Epithelial cell of esophagus (primary cell): ENCODE measurements around the gene NUMB.
A peak's percentile ranks its signal among the peaks of the same experiment; 100 is the strongest.

Source experiments
- DNase-seq: peaks from one replicate; pipeline ENCODE4 v3.0.0; 2010; ENCODE audit warnings: low read depth
- H3K4me3 ChIP-seq: 2 replicates; pipeline ENCODE4 v1.5.1; 2011; ENCODE audit warnings: mild to moderate bottlenecking, low read length, control low read depth
- CTCF ChIP-seq: IDR thresholded peaks from 2 replicates; pipeline ENCODE4 v1.5.1; 2011; ENCODE audit warnings: low read depth, mild to moderate bottlenecking, low read length, control low read depth, inconsistent platforms; ENCODE audit not compliant: insufficient read depth; ENCODE audit errors: missing control alignments

Gene NUMB

GRCh38 chr14:73492043-73492552 lies 33.8 kb upstream of the NUMB start:
- peak overlapping the region; percentile 65 for H3K4me3 ChIP-seq
- no peak for DNase-seq
- no peak for TF ChIP-seq CTCF

DNA sequence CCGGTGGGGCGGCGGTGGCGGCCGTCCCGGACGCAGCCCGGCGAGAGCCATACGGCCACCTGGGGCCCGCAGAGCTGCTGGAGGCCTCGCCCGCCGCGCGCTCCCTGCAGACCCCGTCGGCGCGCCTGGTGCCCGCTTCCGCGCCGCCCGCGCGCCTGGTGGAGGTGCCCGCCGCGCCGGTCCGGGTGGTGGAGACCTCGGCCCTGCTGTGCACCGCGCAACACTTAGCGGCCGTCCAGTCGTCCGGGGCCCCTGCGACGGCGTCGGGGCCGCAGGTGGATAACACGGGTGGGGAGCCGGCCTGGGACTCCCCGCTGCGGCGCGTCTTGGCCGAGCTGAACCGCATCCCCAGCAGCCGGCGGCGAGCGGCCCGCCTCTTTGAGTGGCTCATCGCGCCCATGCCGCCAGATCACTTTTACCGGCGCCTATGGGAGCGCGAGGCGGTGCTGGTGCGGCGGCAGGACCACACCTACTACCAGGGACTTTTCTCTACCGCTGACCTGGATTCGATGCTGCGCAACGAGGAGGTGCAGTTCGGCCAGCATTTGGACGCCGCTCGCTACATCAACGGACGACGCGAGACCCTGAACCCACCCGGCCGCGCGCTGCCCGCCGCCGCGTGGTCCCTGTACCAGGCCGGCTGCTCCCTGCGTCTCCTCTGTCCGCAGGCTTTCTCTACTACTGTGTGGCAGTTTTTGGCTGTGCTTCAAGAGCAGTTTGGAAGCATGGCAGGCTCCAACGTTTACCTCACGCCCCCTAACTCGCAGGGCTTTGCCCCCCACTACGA lies 33.1 kb upstream of the NUMB start:
- peak; percentile 89 for DNase-seq
- H3K4me3 ChIP-seq, result peak overlapping the region; percentile 65
- no peak for TF ChIP-seq CTCF

DNA sequence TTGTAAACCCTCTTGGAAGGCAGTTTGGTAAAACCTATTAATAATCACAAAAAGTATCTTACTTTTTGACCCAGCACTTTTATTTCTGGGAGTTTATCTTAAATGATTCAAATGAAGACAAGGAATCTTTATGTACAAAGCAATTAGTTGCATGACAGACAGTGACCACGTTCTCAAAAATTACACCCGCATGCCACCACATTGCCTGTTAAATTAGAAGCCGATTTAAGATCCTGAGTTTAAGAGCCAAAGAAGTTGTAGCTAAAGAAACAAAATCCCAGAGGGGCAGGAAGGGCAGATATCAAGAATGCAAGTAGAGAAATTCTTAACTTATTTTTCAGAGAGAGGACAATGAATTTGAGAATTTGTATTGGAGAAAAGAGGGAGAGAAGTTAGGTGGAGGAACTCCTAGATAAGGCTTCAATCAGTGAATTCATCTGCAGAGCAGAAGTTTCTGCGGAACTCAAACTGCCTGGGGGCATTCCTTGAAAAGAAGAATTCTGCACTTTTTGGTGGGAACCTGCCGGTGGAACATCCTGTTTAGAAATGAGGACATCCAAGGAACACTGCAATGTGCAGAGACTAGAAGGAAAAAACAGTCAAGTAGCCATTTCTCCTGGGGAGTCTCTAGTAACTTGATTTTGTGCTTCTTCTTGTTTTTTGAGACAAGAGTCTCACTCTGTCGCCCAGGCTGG lies 31.3 kb upstream of the NUMB start:
- no peak for TF ChIP-seq CTCF
- no peak overlapping the region for H3K4me3 ChIP-seq
- no peak for DNase-seq

DNA sequence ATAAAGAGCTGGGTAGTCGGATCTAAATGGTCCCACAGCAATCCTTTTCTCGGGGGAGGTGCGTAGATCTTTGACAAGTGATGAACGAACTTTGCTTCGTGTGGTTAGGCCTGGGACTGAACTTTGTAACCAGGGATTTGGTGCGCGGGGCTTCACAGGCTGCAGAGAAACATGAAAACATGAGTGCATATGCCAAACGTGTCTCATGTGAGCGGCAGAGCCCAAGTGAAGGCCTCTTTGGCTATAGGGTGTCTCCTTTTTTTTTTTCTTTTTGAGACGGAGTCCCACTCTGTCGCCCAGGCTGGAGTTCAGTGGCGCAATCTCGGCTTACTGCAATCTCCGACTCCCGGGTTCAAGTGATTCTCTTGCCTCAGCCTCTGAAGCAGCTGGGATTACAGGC lies 20.3 kb upstream of the NUMB start:
- no peak overlapping the region for H3K4me3 ChIP-seq
- no peak for DNase-seq
- TF ChIP-seq CTCF, result no peak

DNA sequence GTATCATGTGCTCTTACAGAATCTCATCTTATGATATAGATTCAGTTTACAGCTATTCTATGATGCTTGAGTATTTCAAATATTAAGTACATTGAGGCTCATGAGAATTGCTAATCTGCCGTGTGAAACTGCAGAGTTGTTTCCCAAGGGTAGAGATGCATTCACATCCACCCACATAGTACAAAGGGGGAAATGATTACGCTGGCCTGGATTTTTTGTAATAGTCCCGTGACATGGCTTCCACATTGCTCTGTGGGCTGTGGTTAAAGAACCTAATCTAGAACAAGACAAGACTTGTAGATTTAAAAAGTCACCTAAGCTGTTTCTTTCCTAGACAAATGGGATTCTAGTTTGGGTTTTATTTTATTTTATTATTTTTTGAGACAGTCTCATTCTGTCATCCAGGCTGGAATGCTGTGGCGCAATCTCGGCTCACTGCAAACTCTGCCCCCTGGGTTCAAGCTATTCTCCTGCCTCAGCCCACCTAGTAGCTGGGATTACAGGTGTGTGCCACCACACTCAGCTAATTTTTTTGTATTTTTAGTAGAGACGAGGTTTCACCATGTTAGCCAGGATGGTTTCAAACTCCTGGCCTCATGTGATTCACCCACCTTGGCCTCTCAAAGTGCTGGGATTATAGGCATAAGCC lies 19.4 kb upstream of the NUMB start:
- no peak overlapping the region for H3K4me3 ChIP-seq
- TF ChIP-seq CTCF, result no peak
- peak; percentile 95 for DNase-seq

DNA sequence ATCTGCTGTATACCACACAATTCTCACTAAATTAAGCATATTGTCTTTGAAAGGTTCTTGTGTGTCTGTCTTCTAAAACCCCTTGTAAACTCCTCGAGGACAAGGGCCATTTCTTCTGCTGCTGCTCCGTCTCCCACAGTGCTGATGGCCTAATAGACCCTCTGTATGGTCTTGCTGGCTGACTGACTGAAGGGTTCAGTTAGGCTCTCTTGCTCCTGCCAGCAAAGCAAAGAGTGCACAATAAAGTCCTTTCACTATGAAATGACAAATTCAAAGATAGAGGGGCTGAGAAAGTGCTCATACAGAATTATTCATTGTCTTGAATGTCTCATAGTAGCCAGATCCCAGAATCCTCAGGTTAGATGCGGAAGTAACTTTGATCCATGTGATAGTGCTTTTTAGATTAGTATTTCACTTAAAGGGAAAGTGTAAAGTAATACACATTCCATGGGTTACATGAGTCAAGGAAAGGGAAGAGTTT lies 18.1 kb upstream of the NUMB start:
- peak; percentile 29 for DNase-seq
- TF ChIP-seq CTCF, result no peak
- H3K4me3 ChIP-seq, result no peak overlapping the region
